Muscle of back (tissue), 11 donors: ENCODE data around the gene RND2. TPM values are rescaled to one million over a fixed set of nuclear protein-coding genes. Genes with fewer than 3 reads are reported as not detected.
A peak's percentile ranks its signal among the peaks of the same experiment; 100 is the strongest.

Source experiments
- DNase-seq, 3 donors: peaks; one replicate each; pipeline versions ENCODE4 v3.0.0 to v3.0.0-alpha.2; 2013
- polyA plus RNA-seq, 10 donors: library from polyadenylated mRNA; unstranded; fragments of 120-200 nt; gene quantifications; one replicate each; pipeline ENCODE4 v1.2.1, GENCODE V29; 2013; ENCODE audit not compliant: insufficient read length in 10 of 10

RND2 gene
- polyA plus RNA-seq, 10 donors: 0.47 to 1.3 (median 0.93) TPM

DNA sequence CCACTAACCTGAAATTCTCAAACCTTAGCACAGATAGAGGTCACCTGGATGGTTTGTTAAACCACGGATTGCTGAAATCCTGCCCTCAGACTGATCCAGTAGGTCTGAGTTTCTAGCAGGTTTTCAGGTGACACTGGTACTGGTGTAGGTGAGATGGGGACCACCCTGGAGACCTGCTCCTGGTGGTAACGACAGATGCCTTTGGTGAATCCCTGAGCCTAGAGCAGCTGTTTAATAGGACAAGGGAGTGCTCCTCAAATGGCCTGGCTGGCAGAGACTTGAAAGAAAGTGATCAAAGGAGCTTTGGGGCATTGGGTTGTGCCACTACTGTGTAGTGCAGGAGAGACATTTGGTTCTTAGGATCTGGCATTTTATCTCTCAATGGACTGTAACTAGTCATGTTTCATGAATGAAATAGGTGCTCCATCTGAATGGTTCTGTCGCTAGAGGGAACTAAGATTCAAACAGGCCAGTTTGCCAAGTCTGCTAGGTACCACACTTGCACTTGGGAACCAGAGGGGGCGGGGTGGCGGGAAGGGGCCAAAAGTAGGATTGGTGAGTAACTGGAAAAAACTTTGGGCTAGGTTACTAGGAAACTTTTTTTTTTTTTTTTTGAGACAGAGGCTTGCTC is 21.4 kb upstream of the RND2 start:
- no peak for DNase-seq

DNA sequence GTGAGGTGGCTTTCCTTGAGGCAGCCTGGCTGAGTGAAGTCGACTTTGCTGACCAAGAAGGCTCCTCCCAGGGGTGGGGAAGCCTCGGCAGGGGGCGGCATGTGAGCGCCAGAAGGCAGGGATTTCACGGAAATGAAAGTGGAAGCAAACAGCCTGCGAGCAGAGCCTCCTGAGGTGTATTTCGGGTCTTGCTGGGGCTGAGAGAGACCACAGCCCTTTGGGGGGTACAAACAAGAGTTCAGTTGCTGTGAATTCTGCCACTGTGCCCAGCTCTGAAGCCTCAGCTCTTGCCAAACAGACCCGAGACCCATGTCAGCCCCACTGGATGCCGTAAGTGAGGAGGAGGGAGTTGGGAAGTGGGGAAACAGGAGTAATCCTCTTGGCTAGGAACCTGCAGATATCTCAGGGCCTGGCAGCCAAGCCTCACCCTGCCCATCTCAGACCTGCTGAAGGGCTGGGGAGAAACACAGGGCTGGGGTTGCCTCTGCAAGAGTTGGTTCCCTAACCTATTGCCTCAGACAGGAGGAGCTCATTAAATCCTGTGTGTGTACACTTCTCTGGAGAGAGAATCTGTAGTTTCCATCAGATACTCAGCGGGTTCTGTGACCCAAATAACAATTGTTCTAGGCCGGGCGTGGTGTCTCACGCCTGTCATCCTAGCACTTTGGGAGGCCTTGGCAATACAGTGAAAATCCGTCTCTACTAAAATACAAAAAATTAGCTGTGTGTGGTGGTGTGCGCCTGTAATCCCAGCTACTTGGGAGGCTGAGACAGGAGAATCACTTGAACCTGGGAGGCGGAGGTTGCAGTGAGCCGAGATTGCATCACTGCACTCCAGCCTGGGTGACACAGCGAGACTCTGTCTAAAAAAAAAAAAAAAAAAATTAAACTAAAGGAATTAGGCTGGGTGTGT is 18.1 kb upstream of the RND2 start, which contains the start of gene IFI35:
TSS of gene IFI35 (plus strand) at position 146 of the 913 bp plus-strand sequence. CDS start at position 310, 164 bp downstream.
- peak; percentile 81 to 94 (median 86) for DNase-seq

DNA sequence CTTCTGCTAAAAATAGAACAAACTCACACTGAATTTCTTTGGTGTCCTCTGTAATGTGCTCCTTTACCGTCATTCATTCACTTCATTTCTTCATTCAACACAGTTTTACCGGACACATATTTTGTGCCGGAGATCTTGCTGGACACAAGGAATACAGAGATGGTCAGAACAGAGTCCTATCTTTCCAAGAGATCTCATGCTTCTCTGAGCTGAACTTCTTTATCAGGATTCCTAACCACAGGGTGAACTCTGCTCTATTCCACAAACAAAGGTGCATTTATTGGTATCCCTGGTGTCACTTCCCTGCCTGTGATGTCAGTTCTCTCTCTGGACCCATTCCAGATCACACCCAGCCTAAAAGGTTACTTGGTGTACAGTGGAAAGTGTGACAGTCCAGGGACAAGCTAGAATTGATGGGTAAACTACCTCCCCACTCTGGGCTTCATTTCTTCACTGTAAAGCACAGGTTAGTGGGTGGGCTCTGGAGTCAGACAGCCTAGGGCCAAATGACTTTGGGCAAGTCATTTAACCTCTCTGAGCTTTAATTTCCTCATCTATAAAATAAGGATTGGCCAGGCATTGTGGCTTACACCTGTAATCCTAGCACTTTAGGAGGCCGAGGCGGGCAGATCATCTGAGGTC is 14.2 kb upstream of the RND2 start:
- DNase-seq: no peak

DNA sequence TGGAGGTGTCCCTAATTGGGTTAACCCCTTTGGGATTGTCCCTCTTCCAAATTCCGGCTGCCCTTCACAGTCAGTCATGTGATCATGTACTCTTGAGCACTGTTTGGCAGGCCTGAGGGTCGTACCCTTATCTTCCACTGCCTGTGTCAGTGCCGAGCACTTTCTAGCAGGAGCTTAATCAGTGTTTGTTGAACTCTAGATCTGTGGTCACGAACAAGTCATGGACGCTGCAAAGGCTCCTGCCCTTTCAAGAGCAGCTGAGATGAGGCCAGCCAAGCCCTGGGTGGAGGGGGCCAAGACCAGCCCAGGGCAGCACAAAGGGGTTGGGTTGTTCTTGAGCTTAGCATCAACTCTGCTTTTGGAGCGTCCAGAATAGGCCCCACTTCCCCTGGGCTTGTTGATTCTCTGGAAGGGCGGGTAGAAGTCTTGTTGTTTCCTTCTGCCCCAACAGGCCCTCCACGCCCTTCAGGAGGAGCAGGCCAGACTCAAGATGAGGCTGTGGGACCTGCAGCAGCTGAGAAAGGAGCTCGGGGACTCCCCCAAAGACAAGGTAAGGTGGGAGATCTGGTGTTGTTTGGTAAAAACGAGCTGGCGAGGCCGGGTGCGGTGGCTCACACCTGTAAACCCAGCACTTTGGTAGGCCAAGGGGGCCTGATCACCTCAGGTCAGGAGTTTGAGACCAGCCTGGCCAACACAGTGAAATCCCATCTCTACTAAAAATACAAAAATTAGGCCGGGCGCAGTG is 13.1 kb upstream of the RND2 start:
- DNase-seq: no peak

DNA sequence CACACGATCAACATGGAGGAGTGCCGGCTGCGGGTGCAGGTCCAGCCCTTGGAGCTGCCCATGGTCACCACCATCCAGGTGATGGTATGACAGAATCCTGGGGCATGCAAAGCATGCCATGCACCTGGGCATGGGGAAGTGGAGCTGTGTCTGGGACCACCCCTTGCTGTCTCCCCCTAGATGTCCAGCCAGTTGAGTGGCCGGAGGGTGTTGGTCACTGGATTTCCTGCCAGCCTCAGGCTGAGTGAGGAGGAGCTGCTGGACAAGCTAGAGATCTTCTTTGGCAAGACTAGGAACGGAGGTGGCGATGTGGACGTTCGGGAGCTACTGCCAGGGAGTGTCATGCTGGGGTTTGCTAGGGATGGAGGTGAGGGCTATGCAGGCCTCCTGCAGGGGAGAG is 11.7 kb upstream of the RND2 start:
- DNase-seq: no peak

DNA sequence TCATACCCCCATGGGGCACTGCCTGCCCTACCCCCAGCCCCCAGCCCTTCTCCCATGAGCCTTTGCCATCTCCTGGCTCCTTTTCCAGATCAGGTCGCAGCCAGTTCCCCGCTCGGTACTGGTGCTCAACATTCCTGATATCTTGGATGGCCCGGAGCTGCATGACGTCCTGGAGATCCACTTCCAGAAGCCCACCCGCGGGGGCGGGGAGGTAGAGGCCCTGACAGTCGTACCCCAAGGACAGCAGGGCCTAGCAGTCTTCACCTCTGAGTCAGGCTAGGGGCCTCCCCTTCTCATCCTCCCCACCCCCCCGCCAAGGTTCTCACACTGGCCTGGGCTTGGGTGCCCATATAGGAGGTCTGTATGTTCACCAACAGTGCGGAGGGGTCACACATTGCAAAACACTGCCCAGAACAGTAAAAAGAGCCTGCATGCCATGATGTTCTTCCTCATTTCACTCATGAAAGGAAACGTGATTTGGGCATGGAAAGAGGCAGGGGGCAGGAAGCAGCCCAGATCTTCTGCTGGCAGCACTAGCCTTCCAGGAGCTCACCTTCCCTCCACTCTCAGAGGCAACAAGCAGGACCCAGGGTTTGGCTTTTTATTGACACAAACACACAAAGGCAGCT is 10.9 kb upstream of the RND2 start:
- DNase-seq: no peak

DNA sequence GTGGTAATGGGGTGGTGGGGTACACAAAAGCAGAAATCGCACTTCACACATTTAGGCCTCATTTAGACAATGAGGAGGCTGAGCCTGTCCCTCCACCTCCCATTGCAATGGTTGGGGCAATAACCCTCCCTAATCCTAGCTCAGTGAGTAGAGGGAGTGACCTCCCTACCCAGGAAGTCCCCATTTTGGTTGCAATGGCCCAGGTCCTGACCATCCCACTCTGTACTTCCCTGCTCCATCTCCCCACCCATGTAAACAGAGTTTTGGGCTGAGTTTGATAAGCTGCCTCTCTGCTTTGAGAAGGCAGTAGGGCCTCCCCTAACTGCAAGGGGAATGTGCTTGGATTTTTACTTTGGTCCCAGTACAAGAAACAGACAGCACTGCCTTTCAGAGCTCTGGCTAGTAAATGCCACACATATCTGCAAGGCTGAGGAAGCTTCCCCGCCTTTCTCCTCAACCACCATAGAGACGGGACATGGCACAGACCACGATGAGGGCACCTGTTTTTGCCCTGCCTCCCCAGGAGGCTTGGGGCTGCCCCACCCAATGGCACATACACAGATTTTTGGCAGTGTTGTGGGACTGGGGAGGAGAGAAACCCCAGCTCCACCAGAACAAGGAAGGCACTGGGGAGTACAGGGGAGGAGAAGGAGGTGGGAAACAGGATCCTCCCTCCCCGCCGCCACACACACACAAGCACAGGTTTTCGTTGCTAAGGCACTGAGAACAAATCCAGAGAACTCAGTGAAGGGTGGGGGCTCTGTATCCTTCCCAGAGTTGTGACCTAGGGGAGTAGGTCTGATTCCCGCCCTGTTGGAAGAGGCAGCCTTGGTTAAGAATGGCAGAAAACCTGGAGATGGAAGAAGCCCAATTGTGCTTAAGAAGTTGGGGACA is 10.1 kb upstream of the RND2 start:
- DNase-seq: no peak

DNA sequence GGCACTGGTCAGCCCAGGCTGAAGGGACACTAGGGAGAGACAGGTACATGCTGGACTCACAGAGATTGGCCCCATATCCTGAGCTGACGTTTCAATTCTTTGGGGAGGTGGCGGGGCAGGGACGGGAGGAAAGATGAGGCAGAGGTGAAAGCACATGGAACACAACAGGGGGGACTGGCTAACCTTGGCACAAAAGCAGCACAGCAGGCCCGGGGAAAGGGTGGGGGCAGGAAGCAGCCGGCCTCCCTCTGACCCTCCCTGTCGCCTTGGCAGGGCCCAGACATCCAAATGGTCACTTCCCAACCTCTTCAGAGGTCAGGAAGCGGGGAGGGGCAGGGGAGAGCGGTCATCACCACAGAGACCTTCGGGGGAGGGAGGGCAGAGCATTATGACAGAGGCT is 9.5 kb upstream of the RND2 start:
- no peak for DNase-seq

DNA sequence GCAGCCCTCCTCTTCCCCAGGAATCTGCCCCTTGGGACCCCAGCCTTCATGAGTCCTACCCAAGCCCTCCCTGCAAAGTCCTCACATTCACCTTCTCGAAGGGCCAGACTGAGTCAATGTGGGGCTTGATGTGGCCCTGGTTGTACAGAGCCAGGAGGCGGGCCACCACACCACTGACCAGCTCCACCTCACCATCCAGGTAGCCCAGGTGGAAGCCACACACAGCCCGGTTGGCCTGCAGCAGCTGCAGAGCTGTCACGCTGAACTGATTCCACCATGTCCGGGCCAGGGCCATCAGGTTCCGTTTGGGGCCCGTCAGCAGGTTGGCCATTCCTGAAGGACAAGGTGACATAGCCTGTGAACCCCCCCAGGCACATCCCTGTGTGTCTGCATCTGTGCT is 8.8 kb upstream of the RND2 start:
- no peak for DNase-seq

DNA sequence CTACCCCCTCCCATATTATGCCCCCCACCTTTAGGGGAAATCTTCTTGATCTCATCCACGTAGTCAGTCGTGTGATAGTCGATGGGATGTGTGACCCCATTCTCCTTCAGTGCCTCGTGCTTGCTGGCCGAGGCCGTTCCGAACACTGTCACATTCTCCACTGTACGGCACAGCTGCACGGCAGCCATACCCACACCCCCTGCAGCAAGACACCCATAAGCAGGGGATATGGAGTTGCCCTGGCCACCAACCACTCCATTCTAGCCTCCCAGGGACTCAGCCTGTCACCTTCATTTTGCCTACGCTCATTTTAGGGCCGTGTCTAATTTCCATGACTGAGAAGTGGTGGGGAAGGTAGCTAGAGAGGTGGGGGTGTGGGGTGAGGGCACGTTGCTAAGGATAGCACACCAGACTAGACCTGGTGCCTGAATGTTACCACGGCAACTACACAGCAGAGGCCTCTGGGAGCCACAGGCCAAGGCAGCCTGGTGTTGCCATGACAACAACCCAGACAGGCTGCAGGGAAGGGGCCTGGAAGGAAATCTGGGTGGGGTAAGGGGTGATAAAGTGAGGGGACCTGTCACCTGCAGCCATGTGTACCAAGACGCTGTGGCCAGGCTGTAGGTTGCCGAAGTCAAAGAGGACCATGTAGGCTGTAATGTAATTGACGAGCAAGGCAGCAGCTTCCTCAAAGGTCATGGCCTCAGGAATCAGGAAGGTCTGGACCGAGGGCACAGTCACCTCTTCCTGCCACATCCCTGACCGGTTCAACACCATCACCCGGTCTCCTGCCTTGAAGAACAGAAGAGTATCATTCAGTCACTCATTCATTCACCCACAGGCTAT is 6.8 kb upstream of the RND2 start:
- DNase-seq: no peak

DNA sequence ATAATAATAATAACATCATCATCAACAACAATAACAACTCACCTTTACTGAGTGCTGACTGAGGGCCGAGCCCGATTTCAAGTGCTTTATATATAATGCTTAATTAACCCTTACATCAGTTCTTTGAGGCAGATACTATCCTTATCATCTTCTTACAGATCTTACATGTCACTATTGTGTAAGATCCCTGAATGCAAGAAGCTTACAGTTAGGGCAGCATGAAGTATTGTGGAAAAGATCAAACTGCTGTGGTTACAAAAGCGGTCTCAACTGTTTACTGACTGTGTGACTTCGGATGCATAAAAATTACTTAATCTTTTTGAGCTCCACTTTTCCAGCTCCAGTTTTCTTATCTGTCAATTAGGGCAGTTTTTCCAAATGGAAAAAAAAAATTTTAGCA is 6.1 kb upstream of the RND2 start:
- no peak for DNase-seq

DNA sequence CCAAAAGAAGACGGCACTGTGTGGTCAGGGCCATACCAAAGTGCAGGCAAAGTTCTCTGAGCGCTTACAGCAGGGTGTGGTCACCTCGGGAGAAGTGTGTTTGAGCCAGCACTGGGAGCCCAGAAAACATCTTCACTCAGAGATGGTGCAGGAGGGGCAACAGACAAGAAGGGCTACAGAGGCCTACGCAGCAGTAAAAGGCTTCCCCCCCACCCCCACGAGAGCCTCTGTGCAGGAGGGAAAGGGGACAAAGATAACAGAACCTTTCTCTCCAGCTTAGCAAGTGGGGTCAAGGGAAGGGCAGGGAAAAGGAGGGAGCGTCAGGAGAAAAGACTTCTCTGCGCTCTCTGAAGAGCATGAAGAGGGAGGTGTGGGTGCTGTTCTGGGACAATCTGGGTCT is 5.6 kb upstream of the RND2 start:
- DNase-seq: no peak

DNA sequence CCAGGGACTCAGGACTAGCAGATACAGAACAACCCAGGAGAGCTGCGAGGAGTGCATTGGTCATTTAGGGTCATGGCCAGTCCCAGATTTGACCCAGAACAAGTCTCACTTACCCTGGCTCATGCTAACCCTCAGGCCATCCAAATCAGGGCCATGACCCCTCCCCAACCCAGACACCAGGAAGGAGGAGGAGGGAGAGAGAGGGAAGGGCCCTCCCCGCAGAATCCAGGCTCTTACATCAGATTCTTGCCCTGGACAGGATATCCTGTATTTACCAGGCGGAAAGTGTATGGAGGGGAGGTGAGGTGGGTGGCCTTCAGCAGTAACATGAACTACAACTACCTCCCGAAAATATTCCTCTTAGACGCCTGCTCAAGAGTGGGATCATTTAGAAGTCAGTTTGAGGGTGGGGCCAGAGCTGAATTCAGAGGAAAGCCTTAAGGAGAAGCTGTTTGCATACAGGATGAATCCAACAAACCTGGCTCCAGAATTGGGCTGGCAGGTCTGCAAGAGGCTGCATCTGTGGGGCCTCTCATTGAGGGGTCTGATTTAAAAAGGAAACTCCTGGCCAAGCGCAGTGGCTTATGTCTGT is 4.9 kb upstream of the RND2 start:
- DNase-seq: peak in 2 of 3 donors; percentile 28 to 71

DNA sequence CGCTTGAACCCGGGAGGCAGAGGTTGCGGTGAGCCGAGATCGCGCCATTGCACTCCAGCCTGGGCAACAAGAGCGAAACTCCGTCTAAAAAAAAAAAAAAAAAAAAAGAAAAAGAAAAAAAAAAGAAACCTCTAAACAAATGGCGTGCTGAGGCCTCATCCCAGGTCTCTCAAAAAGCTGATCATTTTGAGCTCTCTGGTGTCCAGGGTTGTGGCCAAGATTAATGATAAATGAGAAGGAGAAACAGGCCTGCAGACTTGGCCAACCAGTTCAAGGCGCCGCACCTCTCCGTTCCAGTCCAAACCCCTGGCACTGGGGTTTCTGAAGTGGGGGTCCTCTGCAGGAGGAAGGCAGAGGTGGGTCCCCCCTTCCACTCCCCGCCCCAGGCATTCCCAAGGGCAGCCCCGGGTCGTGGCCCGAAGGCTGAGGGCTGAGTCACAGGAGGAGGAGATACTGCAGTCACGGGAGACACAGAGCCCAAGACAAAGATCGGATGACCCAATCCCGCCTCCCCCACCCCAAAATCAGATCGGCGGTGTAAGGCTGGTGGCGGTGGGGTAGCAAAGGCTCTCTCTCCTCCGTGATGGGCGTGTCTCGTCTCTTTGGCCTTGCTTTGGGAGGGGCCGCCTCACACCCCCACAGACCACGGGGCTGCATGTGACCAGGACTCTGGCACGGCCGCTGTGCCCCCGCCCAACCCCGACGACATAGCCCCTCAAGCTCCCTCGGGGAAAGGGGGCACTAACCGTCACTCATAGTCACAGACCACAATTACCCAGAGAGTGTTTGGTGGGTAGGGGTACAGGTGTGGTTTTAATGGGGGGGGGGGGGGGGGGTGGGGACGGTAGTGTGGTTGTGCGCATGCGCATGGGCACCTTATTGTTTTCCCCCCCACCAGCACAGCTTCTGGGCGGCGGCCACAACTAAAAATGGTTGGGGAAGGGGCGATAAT is 4.0 kb upstream of the RND2 start:
- DNase-seq: peak; percentile 62 to 89 (median 73)

DNA sequence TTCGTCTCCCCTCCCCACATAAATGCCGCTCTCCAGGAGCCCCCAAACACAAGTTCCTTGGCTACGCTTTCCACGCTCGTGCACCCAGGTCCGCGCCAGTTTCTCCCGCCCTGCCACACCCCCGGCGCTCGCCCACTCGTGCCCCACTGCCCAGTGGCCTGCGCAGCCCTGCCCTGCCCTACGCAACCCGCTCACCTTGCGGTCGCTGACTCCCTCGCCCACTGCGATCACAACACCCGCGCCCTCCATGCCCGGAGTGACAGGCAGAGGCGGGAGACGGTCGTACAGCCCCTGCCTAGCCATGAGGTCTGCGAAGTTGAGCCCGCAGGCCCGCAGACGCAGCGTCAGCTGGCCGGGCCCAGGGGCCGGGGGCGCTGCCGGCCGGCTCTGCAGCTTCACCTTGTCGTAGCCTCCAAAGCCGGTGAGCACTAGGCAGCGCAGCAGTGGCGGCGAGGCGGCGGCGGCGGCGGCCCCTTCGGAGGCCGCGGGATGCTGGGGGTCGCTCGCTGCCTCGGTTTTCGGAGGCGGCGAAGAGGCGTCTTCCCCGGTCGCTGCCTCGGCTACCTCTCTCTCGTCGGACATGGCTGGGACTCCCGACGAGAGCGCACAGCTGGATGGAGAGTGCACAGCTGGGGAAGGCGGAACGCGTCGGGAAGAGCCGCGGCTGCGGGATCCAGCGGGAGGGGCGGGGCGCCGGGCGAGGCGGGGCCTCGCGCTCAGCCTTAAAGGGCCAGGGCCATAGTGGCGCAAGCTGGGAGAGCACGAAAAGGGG is 3.1 kb upstream of the RND2 start, which contains the start of gene VAT1:
TSS of gene VAT1 (minus strand) at position 645 of the 772 bp plus-strand sequence. CDS start at position 582, 63 bp downstream.
- peak; percentile 75 to 96 (median 91) for DNase-seq

DNA sequence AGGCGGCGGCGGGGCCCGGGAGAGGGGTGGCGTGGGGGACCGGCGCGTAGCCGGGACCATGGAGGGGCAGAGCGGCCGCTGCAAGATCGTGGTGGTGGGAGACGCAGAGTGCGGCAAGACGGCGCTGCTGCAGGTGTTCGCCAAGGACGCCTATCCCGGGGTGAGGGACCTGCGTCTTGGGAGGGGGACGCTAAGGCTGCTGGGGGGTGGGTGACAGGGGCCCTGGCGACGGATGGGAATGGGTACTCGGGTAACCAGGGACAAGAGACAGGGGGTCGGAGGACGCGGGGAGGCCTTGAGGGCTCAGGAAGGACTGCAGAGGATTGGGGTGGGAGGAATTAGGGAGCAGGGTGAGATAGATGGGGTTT is 243 bp downstream of the RND2 start:
- DNase-seq: no peak
